Ovary (tissue), 3 donors: ENCODE results near the gene TSPEAR.

Source experiments
- EP300 ChIP-seq: sonication (generic); formaldehyde crosslinking; IDR thresholded peaks from one replicate; pipeline ENCODE4 v1.6.1; 2017; ENCODE audit warnings: antibody characterized with exemption
- POLR2A ChIP-seq: fragments of 450-650 bp; IDR thresholded peaks from one replicate; pipeline ENCODE4 v1.6.1; 2017; ENCODE audit warnings: antibody characterized with exemption, mild to moderate bottlenecking, moderate library complexity
- TF ChIP-seq, protein P1 (sequence below), 3 donors: fragments of 450-650 bp in 2 of 3; fragments of 200-600 bp in 1 of 3; IDR thresholded peaks; one replicate each; pipeline versions ENCODE4 v1.5.1 to v1.8.0; 2016 to 2022; ENCODE audit warnings: antibody characterized with exemption in 3 of 3, mild to moderate bottlenecking in 1 of 3
- donor health status: DM: no; HTN: no; CAD: no.

DNA sequence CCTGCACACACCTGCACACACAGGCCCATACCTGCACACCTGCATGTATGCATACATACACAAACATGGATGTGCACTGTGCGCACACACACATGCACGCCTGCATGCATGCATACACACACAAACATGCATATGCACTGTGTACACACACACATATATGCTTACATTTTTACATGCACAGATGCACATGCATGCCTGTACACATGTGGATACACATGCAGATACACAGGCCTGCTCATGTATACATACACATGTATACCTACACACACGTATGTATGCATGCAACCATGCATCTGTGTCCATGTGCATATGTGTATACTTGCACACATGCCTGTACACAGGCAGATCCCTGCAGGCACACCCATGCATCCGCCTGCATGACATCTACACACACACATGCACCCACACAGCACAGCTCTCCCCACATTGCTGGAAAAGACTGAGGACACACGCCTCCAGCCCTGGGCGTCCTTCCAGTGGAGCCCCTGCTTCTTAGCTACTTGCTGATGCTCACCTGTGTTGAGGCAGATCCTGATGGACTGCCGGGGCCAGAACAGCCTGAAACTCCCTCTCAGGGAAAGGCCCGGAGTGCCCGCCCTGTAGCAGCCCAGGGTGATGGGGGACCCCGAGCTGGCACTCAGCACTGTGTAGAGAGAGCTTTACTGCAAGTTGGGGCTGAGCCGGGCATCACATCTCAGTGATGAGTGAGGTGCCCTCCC, 200.0 kb downstream of the TSPEAR start:
- TF ChIP-seq, protein P1, sequence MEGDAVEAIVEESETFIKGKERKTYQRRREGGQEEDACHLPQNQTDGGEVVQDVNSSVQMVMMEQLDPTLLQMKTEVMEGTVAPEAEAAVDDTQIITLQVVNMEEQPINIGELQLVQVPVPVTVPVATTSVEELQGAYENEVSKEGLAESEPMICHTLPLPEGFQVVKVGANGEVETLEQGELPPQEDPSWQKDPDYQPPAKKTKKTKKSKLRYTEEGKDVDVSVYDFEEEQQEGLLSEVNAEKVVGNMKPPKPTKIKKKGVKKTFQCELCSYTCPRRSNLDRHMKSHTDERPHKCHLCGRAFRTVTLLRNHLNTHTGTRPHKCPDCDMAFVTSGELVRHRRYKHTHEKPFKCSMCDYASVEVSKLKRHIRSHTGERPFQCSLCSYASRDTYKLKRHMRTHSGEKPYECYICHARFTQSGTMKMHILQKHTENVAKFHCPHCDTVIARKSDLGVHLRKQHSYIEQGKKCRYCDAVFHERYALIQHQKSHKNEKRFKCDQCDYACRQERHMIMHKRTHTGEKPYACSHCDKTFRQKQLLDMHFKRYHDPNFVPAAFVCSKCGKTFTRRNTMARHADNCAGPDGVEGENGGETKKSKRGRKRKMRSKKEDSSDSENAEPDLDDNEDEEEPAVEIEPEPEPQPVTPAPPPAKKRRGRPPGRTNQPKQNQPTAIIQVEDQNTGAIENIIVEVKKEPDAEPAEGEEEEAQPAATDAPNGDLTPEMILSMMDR (IDR thresholded peaks at IDR 0.05): no peak
- TF ChIP-seq POLR2A (no peak), EP300 (no peak)
